ENCODE data around the gene HGS. TPM values are rescaled to one million over a fixed set of nuclear protein-coding genes. Genes with fewer than 3 reads are reported as not detected.
A peak's percentile ranks its signal among the peaks of the same experiment; 100 is the strongest.

Gene HGS
- total and polyA plus RNA-seq, 2 of the 13 experiments (the other 11 are each of a cell fraction or from before 2014, with no cell fraction given): 73.3 to 78.1 TPM

GRCh38 chr17:81703747-81704654, 20.2 kb downstream of the HGS start (continued):
- TF ChIP-seq SOX13 (IDR thresholded peaks at IDR 0.05): no peak
- no peak for TF ChIP-seq SOX13 (CRISPR knock-in tag; conservative IDR thresholded peaks at IDR 0.05 in 1 of 2, IDR thresholded peaks at IDR 0.05 in 1 of 2)
- 0 out of 2 replicates have a peak, but pooled peaks have one; percentile 13 for TF ChIP-seq HOXA9 (CRISPR knock-in tag; IDR thresholded peaks at IDR 0.05; ENCODE audit: borderline replicate concordance)
- no peak for TF ChIP-seq ZNF776 (CRISPR knock-in tag; IDR thresholded peaks at IDR 0.05)
- peak; percentile 15; the same call in 1 of the 2 replicates for TF ChIP-seq MAX (IDR thresholded peaks at IDR 0.05)
- TF ChIP-seq NFIB (CRISPR knock-in tag; IDR thresholded peaks at IDR 0.05; ENCODE audit: borderline replicate concordance): peak; percentile 58; the same call in 1 of the 2 replicates
- TF ChIP-seq ZFP82 (CRISPR knock-in tag; IDR thresholded peaks at IDR 0.05; ENCODE audit: borderline replicate concordance): 0 out of 2 replicates have a peak, but pooled peaks have one; percentile 10
- no peak for TF ChIP-seq BCLAF1 (IDR thresholded peaks at IDR 0.05)
- TF ChIP-seq NR0B2 (CRISPR knock-in tag; IDR thresholded peaks at IDR 0.05): no peak
- TF ChIP-seq FOXO4 (CRISPR knock-in tag; conservative IDR thresholded peaks at IDR 0.05): 0 out of 2 replicates have a peak, but pooled peaks have one; percentile 85
- peak; percentile 61; the same call in 1 of the 2 replicates for TF ChIP-seq HNRNPL (IDR thresholded peaks at IDR 0.05; ENCODE audit: low read depth, low read length)
- no peak for TF ChIP-seq KLF15 (CRISPR knock-in tag; IDR thresholded peaks at IDR 0.05; ENCODE audit: borderline replicate concordance)
- 0 out of 2 replicates have a peak, but pooled peaks have one; percentile 30 for TF ChIP-seq ZNF709 (CRISPR knock-in tag; IDR thresholded peaks at IDR 0.05)
- peak in 1 of 2 experiments; percentile 4; a peak in 2 of 4 replicates for TF ChIP-seq NR2F1 (CRISPR knock-in tag; IDR thresholded peaks at IDR 0.05)
- 0 out of 2 replicates have a peak, but pooled peaks have one; percentile 7 for TF ChIP-seq CCDC6 (CRISPR knock-in tag; IDR thresholded peaks at IDR 0.05)
- TF ChIP-seq HIVEP1 (CRISPR knock-in tag; IDR thresholded peaks at IDR 0.05): 0 out of 2 replicates have a peak, but pooled peaks have one; percentile 10
- TF ChIP-seq RBM39 (IDR thresholded peaks at IDR 0.05; ENCODE audit: low read depth, low read length, poor library complexity, severe bottlenecking): no peak
- peak; percentile 19; the same call in 1 of the 2 replicates for TF ChIP-seq ZNF274 (CRISPR knock-in tag; IDR thresholded peaks at IDR 0.05)
- TF ChIP-seq MNT (IDR thresholded peaks at IDR 0.05): 0 out of 2 replicates have a peak, but pooled peaks have one; percentile 36
- peak; percentile 19; the same call in 1 of the 2 replicates for TF ChIP-seq ZNF432 (CRISPR knock-in tag; IDR thresholded peaks at IDR 0.05; ENCODE audit: borderline replicate concordance)
- TF ChIP-seq ZNF672 (CRISPR knock-in tag; IDR thresholded peaks at IDR 0.05): 0 out of 2 replicates have a peak, but pooled peaks have one; percentile 63
